Stimulated activated CD4-positive, alpha-beta T cell treated with anti-CD3 and anti-CD28 coated beads, Interleukin-4, amount 100 ng/mL, for 1 hour (primary cell): Measurements from ENCODE around the gene NT5DC2.
"Not testable (repeated sequence)": the region's sequence is repeated elsewhere in the genome, so short reads cannot be mapped to it uniquely, and the experiment has no call there.

ENCODE experiments used
- DNase-seq: peaks from one replicate; pipeline ENCODE4 v3.0.0-alpha.2; 2020

The NT5DC2 gene

GRCh38 chr3:52536369-52537164 is 2.9 kb upstream of the NT5DC2 start, which contains the start of gene UQCC5:
Gene UQCC5, plus strand, starts transcription at chr3:52536605. Its CDS starts 151 bp downstream, at chr3:52536756.
- peak; percentile 97 for DNase-seq

DNA sequence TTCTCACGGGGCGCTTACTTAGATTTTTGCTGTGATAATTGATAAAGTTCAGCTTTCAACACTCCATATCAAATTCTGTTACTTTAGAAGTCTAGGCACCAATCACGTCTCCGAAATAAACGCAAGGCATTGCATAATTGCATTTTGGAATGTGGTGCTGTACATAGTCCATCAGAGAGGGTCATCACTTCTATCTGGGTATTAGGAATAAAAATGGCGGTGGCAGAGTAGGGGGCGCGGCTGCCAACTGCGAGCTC is 2.4 kb upstream of the NT5DC2 start:
- DNase-seq: no peak

- no peak for DNase-seq
Measured at GRCh38 chr3:52535411-52536111, 1.9 kb upstream of the NT5DC2 start.

DNA sequence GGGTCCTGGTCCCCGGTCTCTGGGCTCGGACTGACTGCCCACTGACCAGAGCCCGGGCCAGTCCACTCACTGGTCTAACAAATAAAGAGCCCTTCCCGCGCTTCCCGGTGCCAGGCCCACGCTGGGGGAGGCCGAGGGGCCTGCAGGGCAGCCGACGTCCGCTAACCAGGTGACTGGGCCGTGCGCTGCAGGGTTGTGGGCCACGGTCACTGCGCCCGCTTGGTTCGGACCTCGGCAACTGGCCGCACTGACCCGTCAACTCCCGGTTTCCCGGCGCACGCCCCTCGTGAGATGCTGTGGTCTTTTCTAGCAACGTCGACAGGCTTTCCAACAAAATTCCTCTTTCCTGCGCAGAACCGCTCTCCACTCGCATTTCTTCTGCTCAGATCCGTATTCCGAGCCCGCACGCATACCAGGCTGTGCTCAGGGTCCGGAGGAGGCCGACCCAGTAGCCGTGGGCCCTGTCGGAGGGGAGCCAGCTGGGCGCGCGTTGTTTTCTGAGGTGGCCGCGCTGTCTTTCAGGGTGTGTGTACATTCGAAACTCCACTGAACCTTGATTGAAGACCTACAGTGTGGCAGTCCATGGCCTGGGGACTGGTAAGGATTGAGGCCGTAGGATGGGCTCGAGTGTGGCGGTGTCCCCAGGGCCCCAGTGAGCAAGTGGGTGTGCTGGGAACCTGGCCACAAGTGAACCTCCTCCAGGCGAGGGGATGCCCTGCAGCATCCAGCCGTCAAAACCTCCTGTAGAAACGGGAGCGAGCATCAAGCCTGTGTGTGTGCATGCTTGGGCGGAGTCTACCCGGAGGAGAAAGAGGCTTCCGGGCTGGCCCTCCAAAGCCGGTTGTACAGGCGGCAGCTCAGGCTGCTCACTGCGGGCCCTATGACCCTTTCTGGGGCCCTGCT is 875 bp upstream of the NT5DC2 start:
- DNase-seq: no peak

GRCh38 chr3:52532838-52533622 is 627 bp downstream of the NT5DC2 start:
- peak; percentile 36 for DNase-seq

DNA sequence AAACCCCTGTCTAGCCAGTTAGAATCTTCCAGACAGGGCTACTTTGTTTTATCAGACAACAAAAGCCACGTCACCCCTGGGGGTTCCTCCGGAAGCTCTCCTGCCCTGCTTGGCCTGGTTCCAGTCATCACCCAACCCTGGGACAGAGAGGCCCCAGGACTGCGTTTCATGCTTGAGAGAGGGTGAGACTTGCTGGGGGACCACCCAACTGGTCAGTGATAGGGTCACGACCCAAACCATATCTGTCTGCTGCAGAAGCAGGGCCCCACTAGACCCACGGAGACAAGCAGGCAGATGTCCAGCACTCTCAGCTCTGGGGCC is 1.2 kb downstream of the NT5DC2 start:
- DNase-seq: no peak

DNA sequence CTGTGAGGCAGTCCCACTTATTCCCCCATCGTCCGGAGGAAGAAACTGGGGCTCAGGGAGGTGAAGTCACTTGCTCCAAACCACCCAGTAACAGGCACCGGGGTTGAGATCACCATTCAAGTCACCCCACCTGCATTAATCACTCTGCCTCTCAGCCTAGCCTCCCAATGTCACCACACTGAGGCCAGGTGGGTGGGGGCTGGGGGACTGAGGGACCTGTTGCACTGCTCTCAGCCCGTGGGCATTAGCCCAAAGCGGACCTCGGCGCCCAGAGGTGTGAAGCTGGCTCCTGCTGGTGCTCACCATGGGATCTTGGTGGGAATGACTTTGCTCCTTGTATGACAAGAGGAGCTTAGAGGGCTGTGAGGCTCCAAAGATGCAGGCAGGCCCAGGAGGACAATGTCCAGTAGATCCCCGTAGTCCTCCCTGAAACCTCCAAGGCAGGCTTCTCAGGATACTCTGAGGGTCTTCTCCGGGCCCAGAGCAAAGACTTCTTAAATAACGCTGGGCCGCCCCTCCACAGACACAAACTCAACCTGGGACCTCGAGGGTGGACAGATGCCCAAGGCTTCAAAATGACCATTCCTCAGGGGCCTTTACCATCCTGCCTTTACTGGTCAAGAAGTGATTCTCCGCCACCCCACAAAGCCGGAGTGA is 1.7 kb downstream of the NT5DC2 start:
- no peak for DNase-seq

DNA sequence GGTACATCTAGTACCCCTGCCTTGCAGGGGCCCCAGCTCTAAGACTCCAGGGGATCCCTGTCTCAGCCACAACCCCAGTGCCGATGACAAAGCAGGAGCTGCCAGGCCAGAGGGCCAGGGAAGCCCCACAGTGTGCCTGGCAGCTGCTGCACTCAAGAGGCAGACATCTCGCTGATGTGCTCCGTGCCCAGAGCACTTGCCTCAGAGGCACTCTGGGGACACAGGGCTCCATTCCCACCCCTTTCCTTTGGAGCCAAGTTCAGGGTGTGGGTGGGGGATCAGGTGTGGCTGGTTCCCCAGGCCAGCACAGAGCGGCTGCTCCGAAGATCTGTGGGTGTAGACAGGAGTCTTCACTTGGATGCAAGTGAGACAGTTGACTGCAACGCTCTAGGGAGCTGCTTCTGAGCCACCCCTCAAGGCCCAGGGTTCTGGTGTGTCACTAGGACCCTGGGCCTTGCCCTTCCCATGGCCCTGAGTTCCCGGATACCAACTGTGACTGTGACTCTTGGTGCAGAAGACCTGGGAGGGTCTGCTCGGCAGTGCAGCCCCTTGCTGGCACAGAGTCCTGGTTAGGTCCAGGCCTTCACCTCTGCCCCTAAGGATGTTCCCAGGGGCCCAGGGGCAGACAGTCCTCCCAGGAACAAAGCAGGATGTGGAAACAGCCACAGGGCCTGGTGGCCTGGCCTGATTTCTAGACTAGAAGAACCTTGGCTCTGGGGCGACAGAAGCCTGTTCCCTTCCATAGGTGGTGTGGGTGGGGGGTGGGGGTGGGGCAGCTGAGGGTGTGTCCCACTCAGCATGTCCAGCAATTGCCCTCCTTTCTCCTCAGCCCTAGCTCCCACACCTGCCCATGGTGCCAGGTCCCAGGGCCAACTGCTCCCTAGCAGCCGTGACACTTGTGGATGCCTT is 2.5 kb downstream of the NT5DC2 start:
- DNase-seq: no peak

GRCh38 chr3:52529376-52530333 is 4.0 kb downstream of the NT5DC2 start:
- peak; percentile 0 for DNase-seq

- DNase-seq: peak; percentile 1
Measured at GRCh38 chr3:52528586-52529375, 4.9 kb downstream of the NT5DC2 start.

DNA sequence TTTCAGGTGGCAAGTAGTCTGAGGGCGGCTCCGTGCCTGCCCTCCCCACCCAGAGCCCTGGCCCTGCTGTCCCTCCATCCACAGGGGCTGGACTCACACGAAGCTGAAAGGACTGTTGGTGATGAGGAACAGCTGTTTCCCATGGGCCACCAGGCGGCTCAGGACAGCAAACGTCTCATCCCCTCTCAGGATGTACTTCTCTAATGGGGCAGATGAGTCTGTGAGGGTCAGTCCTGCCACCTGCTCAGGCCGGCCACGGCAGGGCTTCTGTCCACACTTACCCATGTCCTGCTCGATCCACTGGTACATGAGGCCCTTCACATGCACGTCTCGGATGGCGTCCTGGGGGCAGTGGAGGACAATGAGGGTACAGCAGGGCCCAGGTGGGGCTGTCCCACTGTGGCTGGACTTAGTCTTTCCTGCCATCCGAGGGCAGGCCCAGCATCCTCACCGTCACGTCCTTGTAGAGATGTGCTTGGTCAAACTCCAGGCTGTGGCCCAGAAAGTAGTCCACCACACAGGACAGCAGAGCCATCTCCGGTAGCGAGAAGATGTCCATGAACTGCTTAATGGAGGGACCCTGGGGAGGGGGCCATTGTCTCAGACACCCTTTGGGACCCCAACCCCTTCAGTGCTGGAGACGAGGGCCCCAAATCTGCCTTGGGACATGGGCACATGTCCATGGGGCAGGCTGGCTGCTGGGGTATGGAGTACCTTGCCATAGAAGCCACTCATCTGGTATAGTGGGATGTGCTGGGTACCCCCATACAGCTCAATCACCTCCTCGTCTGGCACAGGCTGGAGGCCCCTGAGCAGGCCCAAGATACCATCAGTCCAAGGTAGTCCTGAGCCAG is 5.7 kb downstream of the NT5DC2 start:
- no peak for DNase-seq

GRCh38 chr3:52527039-52527731 is 6.5 kb downstream of the NT5DC2 start:
- DNase-seq: no peak

GRCh38 chr3:52526671-52527038 is 7.0 kb downstream of the NT5DC2 start:
- not testable (repeated sequence) for DNase-seq

- no peak for DNase-seq
Measured at GRCh38 chr3:52525680-52526561, 7.7 kb downstream of the NT5DC2 start.

DNA sequence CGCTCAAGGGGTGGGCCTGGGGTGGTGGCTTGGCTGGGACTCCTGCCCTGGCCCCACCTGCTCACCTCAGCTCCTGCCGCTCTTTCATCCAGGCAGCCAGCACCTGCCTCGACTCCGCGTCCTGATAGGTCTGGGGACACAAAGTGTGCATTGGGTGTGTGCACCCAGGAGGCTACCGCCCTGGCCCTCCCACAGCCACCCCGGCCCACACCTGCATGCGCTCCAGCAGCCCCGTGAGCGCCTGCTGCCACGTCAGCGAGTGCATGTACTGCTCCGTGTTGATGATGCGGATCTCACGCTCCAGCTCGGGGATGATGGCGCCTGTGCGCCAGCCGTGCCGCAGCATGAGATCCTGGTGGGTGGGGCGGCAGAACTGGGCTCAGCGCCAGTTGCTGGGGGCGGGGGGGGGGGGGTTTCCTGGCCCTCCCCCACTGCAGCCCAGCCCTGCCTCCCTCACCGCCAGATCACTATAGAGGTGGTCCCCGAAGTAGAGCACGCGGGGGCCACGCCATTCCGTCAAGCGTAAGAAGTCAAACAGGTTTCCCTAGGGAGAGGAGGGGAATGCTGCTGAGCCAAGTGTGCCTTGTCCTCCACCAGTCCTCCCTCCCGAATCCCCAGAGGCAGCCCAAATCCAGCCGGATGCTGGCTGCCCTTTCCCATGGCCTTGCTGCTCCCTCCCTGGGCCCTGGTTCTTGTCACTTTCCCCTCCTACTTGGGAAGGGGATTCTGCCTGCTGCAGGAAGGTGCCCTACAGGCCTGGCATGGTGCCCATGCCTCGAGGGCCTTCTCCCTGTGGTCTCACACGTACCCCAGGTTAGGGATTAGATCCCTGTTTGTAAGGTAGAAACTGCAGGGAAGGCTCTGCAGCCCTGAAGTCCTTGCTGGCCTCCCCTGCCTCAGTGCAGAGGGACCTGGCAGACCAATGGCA is 8.6 kb downstream of the NT5DC2 start:
- no peak for DNase-seq
